GM12878 (cell line): Measurements from ENCODE around the gene CNOT10. TPM values are rescaled to one million over a fixed set of nuclear protein-coding genes. Genes with fewer than 3 reads are reported as not detected.

Source experiments
- ATAC-seq: fragments of 200-7000 bp; cut with Tn5 transposase; 3 replicates; pipeline ENCODE4 v1.9.1; 2020; ENCODE audit warnings: mild to moderate bottlenecking, moderate library complexity
- BruUV-seq: library from RNA; stranded (reverse); fragments of 400-500 nt; replicated peaks from 2 replicates; lab custom pipeline; 2021; lab: Mats Ljungman, UMichigan
- CTCF ChIA-PET: fragments of 300-600 bp; sonication (Branson Sonifier 250); formaldehyde crosslinking; extraction: SDS; loops from one replicate; lab custom pipeline; 2021; ENCODE audit warnings: inconsistent platforms; lab: Yijun Ruan, JAX
- POLR2A ChIA-PET: fragments of 350-600 bp; formaldehyde crosslinking; extraction: SDS; loops from one replicate; lab custom pipeline; 2021; ENCODE audit warnings: inconsistent platforms; lab: Charles Lee
- RAD21 ChIA-PET: fragments of 300-600 bp; sonication (Branson Sonifier 250); formaldehyde crosslinking; loops from one replicate; lab custom pipeline; 2023; ENCODE audit warnings: antibody characterized with exemption; ENCODE audit not compliant: unreplicated experiment; lab: Charles Lee
- SMC1A ChIA-PET: fragments of 300-600 bp; sonication (Branson Sonifier 250); formaldehyde crosslinking; loops from one replicate; lab custom pipeline; 2023; ENCODE audit not compliant: unreplicated experiment, uncharacterized antibody; lab: Charles Lee
- DNase-seq: peaks from one replicate; pipeline ENCODE4 v3.0.0-alpha.2; 2011; ENCODE audit warnings: low read depth, low spot score
- FAIRE-seq: peaks from 3 replicates; lab custom pipeline; 2011; peaks lifted over from hg19 to GRCh38; lab: Jason Lieb, UNC
- H2AFZ ChIP-seq: 2 replicates; pipeline ENCODE4 v1.6.0; 2011; ENCODE audit warnings: low read depth, low read length, control low read depth; ENCODE audit not compliant: control insufficient read depth
- H3K27ac ChIP-seq: 2 replicates; pipeline ENCODE4 v1.5.1; 2011; ENCODE audit warnings: control low read depth; ENCODE audit not compliant: control insufficient read depth, insufficient read depth
- H3K27me3 ChIP-seq, 2 experiments: replicated peaks in 1 of 2; 2 replicates each; pipeline versions ENCODE4 v1.6.0 to v1.6.1; 2011; ENCODE audit warnings: low read length in 1 of 2; ENCODE audit not compliant: control insufficient read depth in 2 of 2, insufficient read depth in 2 of 2
- H3K36me3 ChIP-seq, 2 experiments: 2 replicates each; pipeline ENCODE4 v1.5.1; 2011; ENCODE audit warnings: low read length in 1 of 2; ENCODE audit not compliant: control insufficient read depth in 2 of 2, insufficient read depth in 2 of 2
- H3K4me1 ChIP-seq: 2 replicates; pipeline ENCODE4 v1.6.1; 2011; ENCODE audit warnings: mild to moderate bottlenecking, low read length, moderate library complexity, mixed read lengths; ENCODE audit not compliant: control insufficient read depth, insufficient read depth
- H3K4me2 ChIP-seq: 2 replicates; pipeline ENCODE4 v1.6.0; 2011; ENCODE audit warnings: control low read depth; ENCODE audit not compliant: control insufficient read depth, insufficient read depth
- H3K4me3 ChIP-seq: fragments of 200-600 bp; sonication (generic); 2 replicates; pipeline ENCODE4 v1.5.1; 2016
- H3K79me2 ChIP-seq: 2 replicates; pipeline ENCODE4 v1.6.0; 2011; ENCODE audit warnings: low read length; ENCODE audit not compliant: control insufficient read depth, insufficient read depth
- H3K9ac ChIP-seq: 2 replicates; pipeline ENCODE4 v1.8.0; 2011; ENCODE audit warnings: low read length, control low read depth, mixed read lengths; ENCODE audit not compliant: control insufficient read depth, insufficient read depth
- H3K9me3 ChIP-seq: replicated peaks from 3 replicates; pipeline ENCODE4 v1.5.1; 2011; ENCODE audit warnings: mild to moderate bottlenecking, low read length; ENCODE audit not compliant: control insufficient read depth, insufficient read depth
- H4K20me1 ChIP-seq: 2 replicates; pipeline ENCODE4 v1.6.0; 2011; ENCODE audit not compliant: control insufficient read depth, insufficient read depth
- NFYB ChIP-seq: IDR thresholded peaks from 2 replicates; pipeline ENCODE4 v1.6.1; 2011; ENCODE audit warnings: low read depth, mild to moderate bottlenecking, low read length, improper control_type of control experiment, moderate library complexity; ENCODE audit not compliant: insufficient read depth
- RAD21 ChIP-seq: IDR thresholded peaks from 2 replicates; pipeline ENCODE4 v1.6.1; 2011; ENCODE audit warnings: mild to moderate bottlenecking, low read depth, low read length, moderate library complexity; ENCODE audit not compliant: insufficient read depth
- SMC3 ChIP-seq: IDR thresholded peaks from 2 replicates; pipeline ENCODE4 v1.6.1; 2011; ENCODE audit warnings: low read length, improper control_type of control experiment, borderline replicate concordance
- in situ Hi-C: fragments of 300-500 bp; cut with MboI; formaldehyde crosslinking; loops from 9 replicates; pipeline ENCODE4 v1.14.3; 2018; ENCODE audit warnings: mixed read lengths
- intact Hi-C: fragments of 100-400 bp; cut with micrococcal nuclease; formaldehyde crosslinking; loops from one replicate; pipeline ENCODE4 v1.14.2; 2022; ENCODE audit not compliant: unreplicated experiment
- polyA plus RNA-seq, 11 experiments: library from polyadenylated mRNA; depleted of rRNA in 4 of 11; unstranded in 6 of 11; stranded (reverse) in 5 of 11; fragments of >200 nt; fragmentation: Nextera tagmentation in 4 of 11; fragmentation: Illumina TruSeq in 1 of 11; extraction: Ambion mirVana in 4 of 11; extraction: Trizol in 1 of 11; gene quantifications; 1 replicate in 1 of 11; 2 replicates in 10 of 11; pipeline versions ENCODE4 v1.2.1 to v1.2.3, GENCODE V29; 2011 to 2016; ENCODE audit warnings: inconsistent platforms in 2 of 11, missing spikeins in 2 of 11, low read depth in 1 of 11
- total RNA-seq, 4 experiments: library from RNA; depleted of rRNA in 3 of 4; stranded (reverse); fragments of >200 nt in 3 of 4; fragmentation: Illumina TruSeq in 1 of 4; extraction: Trizol in 1 of 4; gene quantifications; 2 replicates each; pipeline versions ENCODE4 v1.2.1 to v1.2.3, GENCODE V29; 2013 to 2021
- TF ChIP-seq, protein P1 (sequence below), 3 experiments: IDR thresholded peaks in 2 of 3; conservative IDR thresholded peaks in 1 of 3; 2 replicates each; pipeline ENCODE4 v1.5.1; 2011; ENCODE audit warnings: low read depth in 3 of 3, low read length in 3 of 3, mild to moderate bottlenecking in 3 of 3, control low read depth in 2 of 3, moderate library complexity in 2 of 3, inconsistent platforms in 1 of 3, mixed read lengths in 1 of 3; ENCODE audit not compliant: control insufficient read depth in 2 of 3, insufficient read depth in 1 of 3; ENCODE audit errors: extremely low read depth in 1 of 3

Gene CNOT10
- total and polyA plus RNA-seq, 10 of the 15 experiments (the other 5 are each of a cell fraction or from before 2014, with no cell fraction given): 18.2 to 51.9 (median 45.5) TPM

DNA sequence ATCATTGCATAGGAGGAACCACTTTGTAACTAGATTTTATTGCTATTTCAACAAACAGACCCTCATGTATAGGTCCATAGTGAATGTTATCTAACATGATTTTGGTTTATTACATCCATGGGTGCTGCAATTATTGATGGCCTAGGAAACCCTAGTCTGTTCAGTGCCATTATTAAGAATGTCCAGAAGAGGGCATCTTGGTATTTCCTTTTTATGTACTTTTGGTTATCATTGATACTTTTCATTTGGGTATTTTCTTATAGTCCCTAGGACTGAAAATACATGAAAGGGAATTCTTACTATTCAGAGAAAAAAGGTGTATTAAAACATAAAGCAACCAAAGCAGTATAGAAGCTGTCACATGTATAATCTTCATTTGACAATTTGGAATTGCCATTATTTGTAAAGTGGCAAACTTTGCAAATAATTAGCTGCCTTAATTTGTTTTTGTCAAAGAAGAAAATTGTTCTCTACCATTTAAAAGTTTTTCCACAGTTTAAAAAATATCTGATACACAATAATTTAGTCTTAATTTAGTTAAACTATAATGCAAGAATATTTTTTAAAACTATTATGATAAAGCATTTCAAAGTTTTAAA, 48.7 kb downstream of the CNOT10 start:
- Histone ChIP-seq H4K20me1 (no peaks in the 10 kb centered on the region), H3K4me2 (no peak overlapping the region), H3K9ac (no peak overlapping the region), H3K36me3 (no peaks in the 10 kb centered on the region; a peak in 2 of 4 replicates), H3K4me3 (no peak overlapping the region), H3K79me2 (no peaks in the 10 kb centered on the region; the same call in 1 of the 2 replicates), H3K9me3 (no peaks in the 10 kb centered on the region), H3K27ac (no peak overlapping the region), H3K27me3 (no peaks in the 10 kb centered on the region), H3K4me1 (no peaks in the 10 kb centered on the region), H2AFZ (no peak overlapping the region)
- ChIA-PET RAD21 (interaction anchor here (1.0 to 1.4 kb wide), 6 partner anchors 55 to 205 kb away, joined by 3 to 6 read pairs (median 4); no protein-coding TSS in a partner anchor), CTCF (interaction anchor here (0.6 to 3.7 kb wide), 10 partner anchors 9 to 214 kb away, joined by 3 to 46 read pairs (median 4); partner anchors contain the start of gene CNOT10), POLR2A (no interaction called here), SMC1A (interaction anchor here (0.8 to 3.7 kb wide), 8 partner anchors 9 to 242 kb away, joined by 3 to 35 read pairs (median 4); no protein-coding TSS in a partner anchor)
- DNase-seq (peak; percentile 4), ATAC-seq (peak; percentile 73), FAIRE-seq (peak; percentile 18)
- BruUV-seq: no TSS peak
- in situ Hi-C loops (no loop called here), intact Hi-C loops (loop anchor here (1.0 to 10.0 kb wide), 3 partner anchors 171 to 341 kb away; no protein-coding TSS in a partner anchor)
- TF ChIP-seq SMC3 (peak; percentile 51; the same call in 1 of the 2 replicates), RAD21 (peak; percentile 64), NFYB (no peak)
- TF ChIP-seq, protein P1, sequence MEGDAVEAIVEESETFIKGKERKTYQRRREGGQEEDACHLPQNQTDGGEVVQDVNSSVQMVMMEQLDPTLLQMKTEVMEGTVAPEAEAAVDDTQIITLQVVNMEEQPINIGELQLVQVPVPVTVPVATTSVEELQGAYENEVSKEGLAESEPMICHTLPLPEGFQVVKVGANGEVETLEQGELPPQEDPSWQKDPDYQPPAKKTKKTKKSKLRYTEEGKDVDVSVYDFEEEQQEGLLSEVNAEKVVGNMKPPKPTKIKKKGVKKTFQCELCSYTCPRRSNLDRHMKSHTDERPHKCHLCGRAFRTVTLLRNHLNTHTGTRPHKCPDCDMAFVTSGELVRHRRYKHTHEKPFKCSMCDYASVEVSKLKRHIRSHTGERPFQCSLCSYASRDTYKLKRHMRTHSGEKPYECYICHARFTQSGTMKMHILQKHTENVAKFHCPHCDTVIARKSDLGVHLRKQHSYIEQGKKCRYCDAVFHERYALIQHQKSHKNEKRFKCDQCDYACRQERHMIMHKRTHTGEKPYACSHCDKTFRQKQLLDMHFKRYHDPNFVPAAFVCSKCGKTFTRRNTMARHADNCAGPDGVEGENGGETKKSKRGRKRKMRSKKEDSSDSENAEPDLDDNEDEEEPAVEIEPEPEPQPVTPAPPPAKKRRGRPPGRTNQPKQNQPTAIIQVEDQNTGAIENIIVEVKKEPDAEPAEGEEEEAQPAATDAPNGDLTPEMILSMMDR (IDR thresholded peaks at IDR 0.05 in 2 of 3, conservative IDR thresholded peaks at IDR 0.05 in 1 of 3; ENCODE audit: control insufficient read depth in 2 of 3, extremely low read depth in 1 of 3, insufficient read depth in 1 of 3, low read depth in 3 of 3, low read length in 3 of 3): peak; percentile 48 to 57 (median 57); a peak in 5 of 6 replicates
